Heart right ventricle (tissue), 16 donors: ENCODE data around the gene CCDC186. TPM values are rescaled to one million over a fixed set of nuclear protein-coding genes. Genes with fewer than 3 reads are reported as not detected.

Source experiments
- ATAC-seq, 8 donors: fragments of 200-7000 bp; cut with Tn5 transposase; one replicate each; pipeline ENCODE4 v1.9.1; 2020; ENCODE audit warnings: mild to moderate bottlenecking in 8 of 8, moderate library complexity in 8 of 8, moderate number of reproducible peaks in 1 of 8
- DNase-seq, 2 donors: peaks; one replicate each; pipeline ENCODE4 v3.0.0-alpha.2; 2020
- H3K27ac ChIP-seq, 10 donors: fragments of 200-600 bp; sonication (generic) in 2 of 10; one replicate each; pipeline versions ENCODE4 v1.5.0 to v1.8.0; 2020 to 2022; ENCODE audit warnings: mild to moderate bottlenecking in 3 of 10
- H3K27me3 ChIP-seq, 7 donors: fragments of 200-600 bp; one replicate each; pipeline ENCODE4 v1.8.0; 2021 to 2022; ENCODE audit warnings: mild to moderate bottlenecking in 2 of 7
- H3K36me3 ChIP-seq, 9 donors: fragments of 200-600 bp; sonication (generic) in 1 of 9; one replicate each; pipeline versions ENCODE4 v1.5.0 to v1.8.0; 2020 to 2022; ENCODE audit warnings: mild to moderate bottlenecking in 2 of 9
- H3K4me1 ChIP-seq, 9 donors: fragments of 200-600 bp; sonication (generic) in 1 of 9; one replicate each; pipeline versions ENCODE4 v1.5.0 to v1.8.0; 2020 to 2022; ENCODE audit warnings: mild to moderate bottlenecking in 4 of 9
- H3K4me3 ChIP-seq, 10 donors: fragments of 200-600 bp; sonication (generic) in 2 of 10; one replicate each; pipeline versions ENCODE4 v1.5.0 to v1.8.0; 2020 to 2022; ENCODE audit warnings: mild to moderate bottlenecking in 7 of 10, moderate library complexity in 2 of 10
- H3K9me3 ChIP-seq, 11 donors: fragments of 200-600 bp in 10 of 11; sonication (generic) in 2 of 11; one replicate each; pipeline versions ENCODE4 v1.5.0 to v1.8.0; 2013 to 2022; ENCODE audit warnings: mild to moderate bottlenecking in 2 of 11, control low read depth in 1 of 11, moderate library complexity in 1 of 11
- CTCF ChIP-seq, 9 donors: fragments of 200-600 bp; sonication (generic) in 2 of 9; IDR thresholded peaks; one replicate each; pipeline versions ENCODE4 v1.5.0 to v1.8.0; 2021 to 2022; ENCODE audit warnings: antibody characterized with exemption in 9 of 9, mild to moderate bottlenecking in 5 of 9, moderate library complexity in 1 of 9
- WGBS, 2 donors: extraction: QIAGEN DNeasy Blood & Tissue Kit; methylation state at CpG; one replicate each; pipeline ENCODE4 v1.1.7; 2013; ENCODE audit warnings: inconsistent platforms in 1 of 2; 5-methylcytosine and 5-hydroxymethylcytosine counted together
- intact Hi-C, 10 donors: fragments of 100-400 bp; cut with DNase I; formaldehyde crosslinking; loops; one replicate each; pipeline versions ENCODE4 v1.11.1 to v1.14.2; 2022
- polyA plus RNA-seq, 2 donors: library from polyadenylated mRNA; stranded (reverse); fragments of 200-250 nt; gene quantifications; one replicate each; pipeline ENCODE4 v1.2.3, GENCODE V29; 2013
- total RNA-seq, 10 donors: library from RNA; stranded (reverse); fragmentation: NEBNext Ultra II Directional in 3 of 10; extraction: Animal tissue kit (Norgen Biotek cat#: 25700) in 3 of 10; gene quantifications; one replicate each; pipeline versions ENCODE4 v1.2.1 to v1.2.4, GENCODE V29; 2021 to 2023
- donor health status: Arrhythmogenic right ventricular cardiomyopathy.
- donor health status: ischemic (EF 13 %, LVEDD 7.1; RV severe dilation, severe dysfunction).
- donor health status: healthy with polysubstance abuse.
- donor health status: DM: no; HTN: yes; CAD: no.
- donor health status: DM: no; HTN: no; CAD: no.
- donor health status: ischemic (EF 25% LVEDD 6.9; RV normal size, moderate dysfunction).
- donor health status: ischemic (EF 25% LVEDD 5.7; RV mildly dilated, moderate dysfunction).
- donor health status: healthy.
- donor health status: DM: yes; HTN: yes; CAD: no.
- donor health status: Ischemic cardiomyopathy.
- donor health status: ischemic (EF 35%, LVEDD 5.7; RV mildly dilated, moderate dysfunction).
- donor health status: nonischemic (EF 11% LVEDD 7.7; RV severe dilation, severe dysfunction).
- donor health status: DM: yes; HTN: yes; CAD: no.
- donor health status: PGD.
- donor health status: ischemic (EF 29% LVEDD 5.4; RV normal size, mild dysfunction).
- donor health status: nonischemic (EF 23%, LVEDD 6.1; RV moderate dilation, normal function).

Gene CCDC186
- total and polyA plus RNA-seq, 12 donors, result 3.4 to 28.9 (median 19.0) TPM

- no peak for TF ChIP-seq CTCF (IDR thresholded peaks at IDR 0.05)
- Histone ChIP-seq H3K27me3 (no peaks in the 10 kb centered on the region), H3K9me3 (peaks cover 0 to 26% (median 12%) of the 10 kb centered on the region in 11 donors), H3K36me3 (peaks cover 0 to 20% (median 0%) of the 10 kb centered on the region in 9 donors), H3K27ac (peak overlapping the region in 2 of 10 donors; percentile 13 to 42), H3K4me1 (peaks cover 0 to 39% (median 16%) of the 10 kb centered on the region in 9 donors), H3K4me3 (no peak overlapping the region)
- DNase-seq, result no peak
- intact Hi-C loops, result no loop called here
- 68 to 71% methylated on average over 3 of the region's 3 CpGs for WGBS, 2 donors
- ATAC-seq, result no peak
Measured at GRCh38 chr10:114166494-114166893, 7.5 kb downstream of the CCDC186 start.

DNA sequence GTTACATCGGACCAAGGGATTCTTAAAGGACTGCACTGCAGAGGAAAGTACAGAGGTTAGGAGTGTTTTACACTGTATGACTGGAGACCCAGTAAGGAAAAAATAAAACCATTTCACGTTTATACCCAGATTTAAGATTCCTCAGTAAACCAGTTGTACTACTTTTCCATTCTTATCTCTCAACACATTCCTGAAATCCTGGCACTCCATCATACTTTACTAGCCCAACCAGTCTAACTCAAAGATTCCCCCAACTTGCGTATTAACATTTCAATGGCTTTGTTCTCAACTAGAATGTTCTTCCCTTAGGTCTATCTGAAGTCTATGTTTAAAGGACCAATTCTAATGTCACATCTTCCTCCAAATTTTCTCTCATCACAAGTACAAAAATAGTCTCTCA is 8.0 kb downstream of the CCDC186 start:
- Histone ChIP-seq H3K27me3 (no peaks in the 10 kb centered on the region), H3K27ac (peak overlapping the region in 2 of 10 donors; percentile 13 to 42)
- ATAC-seq, result peak in 4 of 8 donors; percentile 20 to 53 (median 42)

GRCh38 chr10:114163062-114163461 is 10.9 kb downstream of the CCDC186 start:
- peaks cover 0 to 38% (median 0%) of the 10 kb centered on the region in 9 donors for H3K36me3 ChIP-seq
- H3K4me1 ChIP-seq, result peaks cover 0 to 41% (median 18%) of the 10 kb centered on the region in 9 donors
- peak overlapping the region in 2 of 10 donors; percentile 8 to 38 for H3K27ac ChIP-seq
- no peak overlapping the region for H3K4me3 ChIP-seq
- H3K9me3 ChIP-seq, result peaks cover 0 to 4% (median 0%) of the 10 kb centered on the region in 11 donors
- no peak for TF ChIP-seq CTCF (IDR thresholded peaks at IDR 0.05)
- no peak for DNase-seq
- 59 to 63% methylated on average over 2 of the region's 2 CpGs for WGBS, 2 donors
- intact Hi-C loops, result no loop called here
- no peaks in the 10 kb centered on the region for H3K27me3 ChIP-seq
- ATAC-seq, result no peak

More for the DNA sequence above, 8.0 kb downstream of the CCDC186 start:
- no peak for TF ChIP-seq CTCF (IDR thresholded peaks at IDR 0.05)
- peaks cover 0 to 23% (median 0%) of the 10 kb centered on the region in 9 donors for H3K36me3 ChIP-seq
- H3K4me1 ChIP-seq, result peaks cover 0 to 34% (median 16%) of the 10 kb centered on the region in 9 donors
- 53 to 54% methylated on average over 3 of the region's 3 CpGs for WGBS, 2 donors
- intact Hi-C loops, result no loop called here
- no peak for DNase-seq
- peaks cover 0 to 26% (median 12%) of the 10 kb centered on the region in 11 donors for H3K9me3 ChIP-seq
- H3K4me3 ChIP-seq, result no peak overlapping the region

DNA sequence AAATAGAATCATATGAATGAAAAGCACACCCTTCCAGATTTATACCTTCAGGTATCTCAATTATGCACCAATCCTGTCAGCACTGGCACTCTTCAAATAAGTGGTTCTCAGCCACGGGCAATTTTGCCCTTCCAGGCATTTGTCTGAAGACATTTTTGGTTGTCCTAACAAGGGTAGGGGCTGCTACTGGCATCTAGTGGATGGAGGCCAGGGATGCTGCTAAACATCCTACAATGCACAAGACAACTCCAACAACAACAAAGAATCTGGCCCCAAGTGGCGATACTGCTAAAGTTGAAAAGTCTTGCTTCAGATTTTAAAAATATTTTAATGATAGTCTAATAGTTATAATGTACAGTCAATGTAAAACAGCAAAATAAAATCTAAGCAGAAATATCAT is 16.1 kb downstream of the CCDC186 start:
- DNase-seq (no peak), ATAC-seq (no peak)
- Histone ChIP-seq H3K27me3 (no peaks in the 10 kb centered on the region), H3K4me1 (peaks cover 0 to 20% (median 6%) of the 10 kb centered on the region in 9 donors), H3K27ac (no peak overlapping the region), H3K36me3 (peaks cover 0 to 86% (median 8%) of the 10 kb centered on the region in 9 donors), H3K9me3 (peaks cover 0 to 8% (median 0%) of the 10 kb centered on the region in 11 donors), H3K4me3 (no peak overlapping the region)
- WGBS, 2 donors, result 68 to 82% methylated on average over 2 of the region's 2 CpGs
- intact Hi-C loops, result no loop called here
- no peak for TF ChIP-seq CTCF (IDR thresholded peaks at IDR 0.05)
